GM10847 (cell line): ENCODE measurements around the gene NAV3.

Source experiments
- POLR2A ChIP-seq: IDR thresholded peaks from 2 replicates; pipeline ENCODE4 v1.6.1; 2011; ENCODE audit not compliant: insufficient read length; ENCODE audit errors: extremely low read depth

The NAV3 gene

DNA sequence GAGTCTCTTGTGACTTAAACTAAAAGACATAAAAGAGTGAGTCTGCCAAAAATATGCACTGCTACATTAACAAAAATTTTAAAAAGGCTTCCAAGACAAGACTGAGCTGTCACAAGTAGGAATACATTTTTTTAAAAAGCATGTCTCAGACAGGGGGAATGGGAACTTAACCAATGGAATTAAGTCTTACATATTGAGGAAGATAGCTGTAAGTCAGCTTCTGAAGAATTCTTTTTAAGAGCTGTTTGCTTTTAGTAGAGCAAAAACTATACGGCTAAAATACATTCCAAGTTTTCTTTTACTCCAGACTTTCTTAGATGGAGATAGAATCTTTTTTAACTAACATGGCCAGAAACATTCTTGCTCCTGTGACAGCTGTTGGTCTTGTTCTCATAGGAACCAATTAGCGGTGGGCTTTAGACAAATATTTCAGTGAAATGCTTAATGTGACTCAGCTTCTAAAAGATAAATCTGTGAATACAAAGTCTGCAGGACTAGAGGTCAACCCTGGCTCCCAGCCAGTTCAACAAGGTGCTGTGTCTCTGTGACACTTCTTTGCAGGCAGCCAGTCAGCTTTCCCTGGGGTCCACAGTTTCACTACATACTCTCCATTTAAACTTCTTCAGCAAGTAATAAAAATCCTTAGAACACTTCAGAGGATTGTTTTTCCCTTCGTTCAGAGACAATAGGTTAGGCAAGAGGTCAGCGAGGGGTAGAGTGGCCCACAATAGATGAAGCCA is 187.6 kb downstream of the NAV3 start:
- TF ChIP-seq POLR2A, result no peak

DNA sequence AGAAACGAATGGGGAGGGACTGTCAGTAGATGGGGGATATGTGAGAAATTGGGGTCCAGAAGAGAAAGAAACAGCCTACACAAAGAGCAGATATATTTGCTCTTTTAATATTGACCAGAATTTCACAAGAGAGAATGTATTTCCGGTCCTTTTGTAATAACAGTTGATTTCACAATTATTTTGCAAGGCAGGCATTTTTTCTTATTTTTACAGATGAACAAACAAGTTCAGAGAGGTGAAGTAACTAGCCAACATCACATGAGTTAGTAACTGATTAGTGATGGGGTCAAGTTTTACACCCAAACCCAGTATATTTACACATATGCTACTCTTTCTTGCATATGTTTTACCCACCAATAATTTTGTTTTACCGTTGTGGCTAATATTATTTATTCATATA is 188.2 kb downstream of the NAV3 start:
- no peak for TF ChIP-seq POLR2A

DNA sequence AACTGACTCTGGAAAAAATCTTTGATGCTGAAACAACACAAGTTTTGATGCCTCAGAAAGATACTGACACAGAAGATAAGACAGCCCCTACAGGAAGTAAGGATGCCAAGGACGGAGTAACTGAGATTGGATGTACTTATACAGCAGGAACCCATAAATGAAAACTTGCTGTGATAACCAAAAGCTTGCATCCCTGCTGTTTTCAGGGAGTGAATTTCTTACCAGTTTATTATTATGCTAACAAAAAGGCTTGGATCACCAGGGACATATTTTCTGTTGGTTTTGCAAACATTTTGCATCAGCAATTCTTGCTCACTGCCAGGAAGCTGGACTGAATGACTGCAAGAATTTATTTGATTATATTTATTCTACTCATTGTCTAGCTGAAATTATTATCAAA is 197.7 kb downstream of the NAV3 start:
- TF ChIP-seq POLR2A, result no peak

DNA sequence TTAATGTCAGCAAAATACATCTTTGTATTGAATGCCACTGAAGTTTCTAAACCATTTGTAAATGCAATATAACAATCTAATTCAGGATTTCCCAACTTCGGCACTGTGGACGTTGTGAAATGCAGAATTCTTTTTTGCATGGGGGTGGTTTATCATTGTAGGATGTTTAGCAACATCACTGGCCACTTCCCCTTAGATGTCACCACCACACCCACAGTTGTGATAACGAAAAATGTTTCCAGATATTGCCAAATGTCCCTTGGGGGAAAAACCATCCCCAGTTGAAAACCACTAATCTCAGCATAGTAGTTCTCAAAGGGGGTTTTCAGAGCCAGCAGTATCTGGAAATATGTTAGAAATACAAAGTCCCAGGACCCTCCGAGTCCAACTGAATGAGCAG is 203.3 kb downstream of the NAV3 start:
- no peak for TF ChIP-seq POLR2A

DNA sequence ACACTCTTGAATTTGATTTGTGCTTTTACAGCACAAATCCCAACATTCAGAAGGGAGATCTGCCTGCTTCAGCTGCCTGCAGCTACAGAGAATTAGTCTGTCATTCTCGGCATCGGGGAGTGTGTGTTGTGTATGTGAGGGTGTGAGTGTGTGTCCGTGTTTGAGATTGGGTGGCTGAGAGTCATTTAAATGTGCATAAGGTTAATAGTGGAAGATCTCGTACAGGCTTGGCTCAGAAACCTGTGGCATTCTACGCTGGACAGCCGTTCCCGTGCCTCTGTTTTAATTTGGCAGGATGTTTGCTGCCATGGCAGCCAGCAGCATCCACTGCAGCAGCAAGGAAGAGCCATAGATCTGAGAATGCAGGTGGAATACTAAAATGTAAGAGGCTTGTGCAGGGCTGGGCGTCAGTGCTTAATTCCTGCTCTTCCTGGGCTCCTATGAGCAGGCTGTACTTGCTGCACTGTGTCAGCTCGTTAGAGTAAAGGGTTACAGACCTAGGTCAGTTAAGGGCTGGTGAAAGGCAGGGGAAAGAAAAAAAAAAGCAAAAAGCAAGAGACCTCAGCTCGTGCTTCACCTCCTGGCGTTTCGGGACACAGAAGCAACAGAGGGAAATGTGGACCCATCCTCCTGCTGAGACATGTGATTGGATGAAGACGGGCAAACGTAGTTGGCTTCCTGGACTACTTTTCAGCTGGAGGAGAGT is 205.4 kb downstream of the NAV3 start:
- TF ChIP-seq POLR2A, result no peak

DNA sequence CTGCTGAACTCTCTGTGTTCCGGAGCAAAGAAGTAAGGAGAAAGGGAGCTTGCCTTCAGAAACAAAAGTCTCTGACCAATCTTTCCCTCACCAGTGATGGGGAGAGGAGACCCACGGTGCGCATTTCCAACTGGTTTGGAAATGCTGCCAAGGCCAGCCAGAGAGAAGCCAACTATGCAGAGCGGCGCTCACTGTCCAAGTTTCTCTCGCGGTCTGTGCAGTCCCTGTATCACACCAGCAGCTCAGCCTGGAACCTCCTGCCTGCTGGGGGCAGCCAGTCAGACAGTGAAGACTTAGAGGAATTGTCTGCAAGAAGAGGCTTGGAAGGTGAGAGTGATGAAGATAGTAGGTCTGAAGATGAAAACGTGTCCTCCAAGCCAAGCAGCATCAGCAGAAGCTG is 206.2 kb downstream of the NAV3 start:
- no peak for TF ChIP-seq POLR2A

DNA sequence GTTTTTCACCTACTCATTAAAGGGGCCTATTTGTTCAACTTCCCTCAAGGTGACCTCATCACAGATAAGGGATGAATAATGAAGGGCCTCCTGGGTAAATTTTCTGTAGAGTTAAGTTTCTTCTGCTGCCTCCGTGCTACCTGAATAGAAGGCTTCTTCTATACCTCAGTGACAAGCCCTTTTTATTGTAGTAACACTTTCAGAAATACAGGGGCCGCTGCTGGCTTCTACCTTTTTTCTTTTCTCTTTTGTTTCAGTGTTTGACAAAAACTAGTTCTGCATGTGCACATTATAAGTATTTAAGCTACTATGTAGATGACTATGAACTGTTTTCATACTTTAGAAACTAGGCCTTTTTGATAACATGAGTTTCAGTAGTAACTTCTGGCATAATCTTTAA is 207.0 kb downstream of the NAV3 start:
- no peak for TF ChIP-seq POLR2A

DNA sequence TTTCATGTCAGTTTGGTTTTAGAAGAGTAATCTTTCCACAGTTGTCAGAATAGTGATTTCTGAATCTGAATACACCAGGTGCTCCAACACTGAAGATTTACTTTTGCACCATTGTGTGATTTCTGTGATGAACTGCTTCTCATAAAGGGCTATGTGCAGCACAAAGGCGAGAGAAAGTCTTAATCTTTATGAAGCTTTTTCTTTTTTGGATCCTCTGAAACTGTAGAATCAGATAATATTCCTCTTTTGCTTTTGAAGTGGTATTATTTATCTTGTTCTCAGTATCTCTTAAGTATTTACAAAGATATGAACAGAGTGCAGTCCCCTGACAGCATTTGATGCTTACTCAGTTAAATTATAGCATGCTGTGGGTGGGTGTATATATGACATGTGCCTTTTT is 207.8 kb downstream of the NAV3 start:
- no peak for TF ChIP-seq POLR2A

DNA sequence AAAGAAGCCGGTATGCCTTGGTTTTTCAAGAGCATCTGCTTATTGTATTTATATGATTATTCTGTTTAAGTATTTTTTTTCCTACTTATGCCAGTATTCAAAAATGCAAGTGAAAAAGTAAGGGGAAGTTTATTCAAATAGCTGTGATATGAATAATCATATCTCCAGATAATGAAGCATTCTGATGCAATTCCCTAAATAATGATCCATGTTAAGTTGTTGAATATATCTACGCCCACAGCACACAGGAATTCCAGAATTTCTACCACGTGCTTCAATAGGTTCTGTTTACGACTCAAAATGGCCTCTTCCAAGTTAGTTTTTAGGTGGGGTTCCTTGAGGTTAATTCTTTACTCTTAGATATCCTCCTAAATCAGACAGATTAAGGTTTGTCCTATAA is 208.3 kb downstream of the NAV3 start:
- TF ChIP-seq POLR2A, result no peak

DNA sequence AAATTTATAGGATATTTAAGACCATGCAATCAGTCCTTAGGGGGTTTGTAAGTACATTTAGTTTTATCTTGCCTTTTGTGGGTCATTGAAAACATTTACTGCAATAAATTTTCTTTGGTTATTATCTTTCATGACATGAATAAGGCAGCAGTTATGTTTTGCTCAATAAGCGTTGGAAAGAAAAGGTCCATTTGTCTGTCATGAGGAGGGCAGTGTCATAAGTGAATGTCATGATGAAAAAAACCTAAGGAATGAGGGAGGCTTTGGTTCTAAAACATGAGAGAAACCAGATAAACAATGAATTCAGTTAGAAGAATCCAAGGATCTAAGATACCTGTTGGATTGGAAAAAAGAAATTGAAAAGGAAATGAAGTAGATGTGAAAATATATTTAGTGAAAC is 209.4 kb downstream of the NAV3 start:
- TF ChIP-seq POLR2A, result no peak

DNA sequence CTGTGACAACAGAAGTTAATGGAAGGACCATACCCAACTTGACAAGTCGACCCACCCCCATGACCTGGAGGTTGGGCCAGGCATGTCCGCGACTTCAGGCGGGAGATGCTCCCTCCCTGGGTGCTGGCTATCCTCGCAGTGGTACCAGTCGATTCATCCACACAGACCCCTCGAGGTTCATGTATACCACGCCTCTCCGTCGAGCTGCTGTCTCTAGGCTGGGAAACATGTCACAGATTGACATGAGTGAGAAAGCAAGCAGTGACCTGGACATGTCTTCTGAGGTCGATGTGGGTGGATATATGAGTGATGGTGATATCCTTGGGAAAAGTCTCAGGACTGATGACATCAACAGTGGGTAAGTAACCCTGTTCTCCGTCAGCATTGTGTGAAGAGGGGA is 220.1 kb downstream of the NAV3 start:
- TF ChIP-seq POLR2A, result no peak

DNA sequence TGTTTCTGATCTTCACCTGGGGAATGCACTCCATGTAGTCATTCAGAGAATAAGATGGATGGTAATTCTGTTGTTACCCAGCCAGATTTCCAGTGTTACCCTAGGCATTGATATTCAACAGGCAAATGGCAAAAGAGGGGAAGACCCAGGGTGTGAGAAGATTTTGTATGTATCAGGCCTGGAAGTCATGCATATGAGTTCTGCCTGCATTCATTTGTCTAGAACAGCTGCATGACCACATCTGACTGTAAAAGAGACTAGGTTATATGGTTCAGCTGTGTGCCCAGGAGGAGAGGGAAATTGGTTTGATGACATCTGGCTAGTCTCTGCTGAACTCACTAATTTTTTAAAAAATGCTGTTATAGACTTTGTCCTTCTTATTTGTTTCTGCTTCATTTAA is 224.9 kb downstream of the NAV3 start:
- no peak for TF ChIP-seq POLR2A

DNA sequence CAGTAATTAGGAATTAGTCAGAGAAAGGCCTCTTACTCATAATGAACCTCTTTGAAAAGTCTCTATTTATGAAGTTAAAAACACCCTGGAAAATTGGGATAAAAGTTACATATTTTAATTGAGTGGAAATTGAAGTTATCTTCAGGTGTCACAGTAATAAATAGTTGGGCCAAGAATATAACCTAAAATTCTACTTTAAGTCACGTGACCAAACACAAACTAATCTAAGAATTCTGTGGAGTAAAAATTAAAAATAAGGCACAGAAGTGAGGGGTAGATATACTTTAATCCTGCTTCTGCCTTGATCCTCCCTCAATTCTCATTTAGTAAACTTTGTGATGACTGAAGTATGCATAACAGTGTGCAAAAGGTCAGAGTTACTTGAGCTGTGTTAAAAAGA is 226.4 kb downstream of the NAV3 start:
- no peak for TF ChIP-seq POLR2A

DNA sequence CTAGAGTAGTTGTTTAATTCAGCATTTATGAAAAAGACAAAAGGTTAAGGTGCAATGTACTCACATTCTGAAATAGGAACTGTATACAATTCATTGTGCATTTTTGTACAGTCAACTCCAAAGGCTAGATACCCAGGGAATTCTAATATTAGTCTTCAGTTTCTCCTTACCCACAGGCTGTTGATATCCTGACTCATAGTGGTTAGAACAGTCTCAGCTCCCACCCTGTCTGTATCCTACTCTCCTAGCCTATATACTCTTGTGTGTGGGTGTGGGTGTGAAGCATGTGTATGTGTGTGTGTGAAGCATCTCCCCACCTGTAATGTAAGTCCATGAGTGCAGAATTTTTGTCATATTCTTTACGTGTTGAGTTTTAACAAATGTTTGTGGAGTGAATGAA is 229.5 kb downstream of the NAV3 start:
- no peak for TF ChIP-seq POLR2A

DNA sequence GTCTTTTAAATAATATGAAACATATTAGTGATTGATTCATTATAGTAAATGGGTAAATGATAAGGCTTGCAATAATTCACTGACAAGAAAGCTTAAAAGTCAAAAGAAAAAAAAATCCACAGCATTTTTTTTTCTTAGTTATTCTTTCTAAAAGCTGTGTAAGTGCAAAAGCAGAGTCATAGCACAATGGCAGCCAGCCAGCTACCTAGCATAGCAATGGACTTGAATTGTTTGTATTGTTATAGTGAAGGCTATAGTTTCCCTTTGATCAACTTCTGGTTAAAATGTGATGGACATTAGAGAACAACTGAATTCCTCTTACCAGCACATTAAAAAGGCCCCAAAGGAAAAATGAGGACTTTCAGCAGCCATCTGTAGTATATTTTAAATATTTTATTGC is 232.1 kb downstream of the NAV3 start:
- no peak for TF ChIP-seq POLR2A

DNA sequence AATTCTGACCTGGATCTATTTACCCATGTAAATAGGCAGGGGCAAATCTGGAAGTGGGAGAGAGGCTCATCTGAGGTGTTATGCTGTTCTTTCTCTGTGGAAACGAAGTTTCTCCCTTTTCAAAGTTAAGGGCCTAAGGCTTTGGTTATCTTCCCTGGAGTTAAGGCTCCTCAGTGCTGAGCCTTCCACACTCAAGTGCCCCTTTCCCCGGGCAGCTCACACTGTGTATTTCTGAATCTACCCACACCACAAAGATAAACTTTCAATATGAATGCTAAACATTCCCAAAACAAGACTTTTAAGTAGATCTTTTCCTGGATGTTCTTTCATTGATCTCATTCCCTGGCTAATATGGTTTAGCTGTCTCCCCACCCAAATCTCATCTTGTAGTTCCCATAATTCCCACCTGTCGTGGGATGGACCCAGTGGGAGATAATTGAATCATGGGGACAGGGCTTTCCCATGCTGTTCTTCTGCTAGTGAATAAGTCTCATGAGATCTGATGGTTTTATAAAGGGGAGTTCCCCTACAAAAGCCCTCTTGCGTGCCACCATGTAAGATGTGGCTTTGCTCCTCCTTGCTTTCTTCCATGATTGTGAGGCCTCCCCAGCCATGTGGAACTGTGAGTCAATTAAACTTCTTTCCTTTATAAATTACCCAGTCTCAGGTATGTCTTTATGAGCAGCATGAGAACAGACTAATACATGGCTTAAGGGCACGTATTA is 251.1 kb downstream of the NAV3 start:
- TF ChIP-seq POLR2A, result no peak
